KMS-11 (cell line): ENCODE results near the gene SNRPB2.

Source experiments
- H2AFZ ChIP-seq: fragments of 200-600 bp; sonication (generic); 2 replicates; pipeline ENCODE4 v1.6.1; 2016; ENCODE audit warnings: antibody characterized with exemption, mixed run types, low read depth
- H3K27ac ChIP-seq: fragments of 200-600 bp; sonication (generic); 2 replicates; pipeline ENCODE4 v1.6.1; 2016; ENCODE audit warnings: mild to moderate bottlenecking, mixed run types
- H3K27me3 ChIP-seq: fragments of 200-600 bp; sonication (generic); 2 replicates; pipeline ENCODE4 v1.6.1; 2017; ENCODE audit warnings: mild to moderate bottlenecking, low read depth, mixed run types, moderate library complexity; ENCODE audit not compliant: insufficient read depth
- H3K36me3 ChIP-seq: fragments of 200-600 bp; sonication (generic); 2 replicates; pipeline ENCODE4 v1.6.1; 2017; ENCODE audit warnings: mild to moderate bottlenecking, mixed run types; ENCODE audit not compliant: insufficient read depth
- H3K4me1 ChIP-seq: fragments of 200-600 bp; sonication (generic); 2 replicates; pipeline ENCODE4 v1.6.1; 2016; ENCODE audit warnings: mild to moderate bottlenecking, low read depth, mixed run types; ENCODE audit not compliant: poor library complexity, severe bottlenecking
- H3K4me2 ChIP-seq: fragments of 200-600 bp; sonication (generic); 2 replicates; pipeline ENCODE4 v1.7.0; 2016; ENCODE audit warnings: mild to moderate bottlenecking, mixed run types
- H3K4me3 ChIP-seq: fragments of 200-600 bp; sonication (generic); IDR thresholded peaks from 2 replicates; pipeline ENCODE4 v1.6.1; 2017; ENCODE audit warnings: low read depth, low read length, mixed read lengths; ENCODE audit not compliant: insufficient read depth
- H3K79me2 ChIP-seq: fragments of 200-600 bp; sonication (generic); 2 replicates; pipeline ENCODE4 v1.6.1; 2016; ENCODE audit warnings: low read depth, mixed run types; ENCODE audit not compliant: insufficient read depth
- H3K9ac ChIP-seq: fragments of 200-600 bp; sonication (generic); 2 replicates; pipeline ENCODE4 v1.6.1; 2016; ENCODE audit warnings: mild to moderate bottlenecking, mixed run types
- H4K20me1 ChIP-seq: fragments of 200-600 bp; sonication (generic); 2 replicates; pipeline ENCODE4 v1.6.1; 2016; ENCODE audit warnings: mild to moderate bottlenecking, mixed run types; ENCODE audit not compliant: insufficient read depth
- TF ChIP-seq, protein P1 (sequence below): fragments of 200-600 bp; sonication (generic); conservative IDR thresholded peaks from 2 replicates; pipeline ENCODE4 v1.6.1; 2017; ENCODE audit warnings: low read depth, mild to moderate bottlenecking, antibody characterized with exemption, low read length, moderate library complexity, mixed read lengths

SNRPB2 gene

DNA sequence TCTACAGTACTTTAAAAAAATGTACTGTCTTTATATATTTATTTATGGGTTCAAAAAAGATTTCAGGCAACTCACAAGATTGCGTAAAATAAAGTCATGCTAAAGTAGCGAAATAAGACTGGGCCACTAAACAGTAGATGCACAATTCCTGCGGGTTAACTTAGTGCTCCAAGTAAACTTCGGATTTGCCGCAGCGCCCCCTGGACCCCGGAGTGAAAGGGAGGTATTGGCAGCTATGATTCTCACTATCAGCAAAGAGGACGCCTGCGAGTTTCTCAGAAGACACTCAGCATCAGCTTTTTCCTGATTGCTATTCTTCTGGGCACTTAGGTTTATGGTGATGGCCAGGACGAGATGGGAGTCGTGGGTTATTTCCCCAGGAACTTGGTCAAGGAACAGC lies 19.7 kb downstream of the SNRPB2 start:
- Histone ChIP-seq H3K36me3 (no peaks in the 10 kb centered on the region), H3K27ac (no peak overlapping the region), H3K4me2 (no peak overlapping the region), H3K9ac (no peak overlapping the region), H3K4me3 (no peak overlapping the region), H3K27me3 (no peaks in the 10 kb centered on the region), H3K79me2 (no peaks in the 10 kb centered on the region), H4K20me1 (no peaks in the 10 kb centered on the region), H3K4me1 (no peaks in the 10 kb centered on the region), H2AFZ (no peak overlapping the region)
- TF ChIP-seq, protein P1, sequence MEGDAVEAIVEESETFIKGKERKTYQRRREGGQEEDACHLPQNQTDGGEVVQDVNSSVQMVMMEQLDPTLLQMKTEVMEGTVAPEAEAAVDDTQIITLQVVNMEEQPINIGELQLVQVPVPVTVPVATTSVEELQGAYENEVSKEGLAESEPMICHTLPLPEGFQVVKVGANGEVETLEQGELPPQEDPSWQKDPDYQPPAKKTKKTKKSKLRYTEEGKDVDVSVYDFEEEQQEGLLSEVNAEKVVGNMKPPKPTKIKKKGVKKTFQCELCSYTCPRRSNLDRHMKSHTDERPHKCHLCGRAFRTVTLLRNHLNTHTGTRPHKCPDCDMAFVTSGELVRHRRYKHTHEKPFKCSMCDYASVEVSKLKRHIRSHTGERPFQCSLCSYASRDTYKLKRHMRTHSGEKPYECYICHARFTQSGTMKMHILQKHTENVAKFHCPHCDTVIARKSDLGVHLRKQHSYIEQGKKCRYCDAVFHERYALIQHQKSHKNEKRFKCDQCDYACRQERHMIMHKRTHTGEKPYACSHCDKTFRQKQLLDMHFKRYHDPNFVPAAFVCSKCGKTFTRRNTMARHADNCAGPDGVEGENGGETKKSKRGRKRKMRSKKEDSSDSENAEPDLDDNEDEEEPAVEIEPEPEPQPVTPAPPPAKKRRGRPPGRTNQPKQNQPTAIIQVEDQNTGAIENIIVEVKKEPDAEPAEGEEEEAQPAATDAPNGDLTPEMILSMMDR: no peak

DNA sequence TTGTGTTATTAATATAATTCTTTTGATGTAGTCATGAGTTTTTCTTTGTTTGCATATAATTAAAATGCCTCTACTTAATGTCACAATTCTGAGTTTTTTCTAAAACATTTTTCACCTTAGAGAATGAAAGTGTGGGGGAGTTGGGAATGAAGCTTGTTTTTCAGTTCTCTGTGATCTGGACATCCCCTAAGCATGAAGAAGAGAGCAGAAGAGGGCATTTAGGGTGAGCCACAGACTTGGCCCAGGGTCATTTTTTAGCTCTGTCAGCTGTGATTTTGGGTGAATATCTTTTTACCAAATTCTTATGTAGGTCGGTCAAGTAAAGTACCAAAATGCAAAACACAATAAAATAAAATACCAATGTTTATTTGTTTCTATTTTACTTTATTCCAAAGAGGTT lies 22.3 kb downstream of the SNRPB2 start:
- no peaks in the 10 kb centered on the region for H4K20me1 ChIP-seq
- no peak overlapping the region for H2AFZ ChIP-seq
- H3K27ac ChIP-seq: no peak overlapping the region
- no peaks in the 10 kb centered on the region for H3K36me3 ChIP-seq
- H3K79me2 ChIP-seq: no peaks in the 10 kb centered on the region
- H3K27me3 ChIP-seq: no peaks in the 10 kb centered on the region
- H3K4me3 ChIP-seq: no peak overlapping the region
- H3K4me2 ChIP-seq: no peak overlapping the region
- H3K4me1 ChIP-seq: no peaks in the 10 kb centered on the region
- TF ChIP-seq, protein P1: no peak
- H3K9ac ChIP-seq: no peak overlapping the region

DNA sequence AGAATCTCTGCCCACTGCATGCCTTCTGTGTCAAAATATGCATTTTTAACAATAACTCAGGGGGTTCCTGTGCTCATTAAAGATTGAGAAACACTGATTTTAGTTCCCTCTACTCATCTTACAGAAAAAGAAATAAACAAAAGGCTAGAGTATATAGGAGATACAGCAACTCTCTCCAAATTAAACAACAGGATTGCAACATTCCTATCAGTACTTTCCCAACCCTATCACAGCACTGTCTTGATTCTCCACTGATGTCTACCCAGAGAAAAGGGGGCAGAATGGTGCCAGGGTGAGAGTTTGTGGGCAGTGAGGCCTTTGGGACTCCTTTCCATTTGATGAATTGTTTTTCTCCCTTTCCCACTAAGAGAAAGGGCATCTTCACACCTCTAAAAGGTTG lies 23.1 kb downstream of the SNRPB2 start:
- H2AFZ ChIP-seq: no peak overlapping the region
- no peak overlapping the region for H3K27ac ChIP-seq
- no peak overlapping the region for H3K9ac ChIP-seq
- TF ChIP-seq, protein P1: no peak
- H3K4me3 ChIP-seq: no peak overlapping the region
- H3K36me3 ChIP-seq: no peaks in the 10 kb centered on the region
- no peaks in the 10 kb centered on the region for H4K20me1 ChIP-seq
- H3K4me1 ChIP-seq: no peaks in the 10 kb centered on the region
- H3K4me2 ChIP-seq: no peak overlapping the region
- H3K27me3 ChIP-seq: no peaks in the 10 kb centered on the region
- no peaks in the 10 kb centered on the region for H3K79me2 ChIP-seq

DNA sequence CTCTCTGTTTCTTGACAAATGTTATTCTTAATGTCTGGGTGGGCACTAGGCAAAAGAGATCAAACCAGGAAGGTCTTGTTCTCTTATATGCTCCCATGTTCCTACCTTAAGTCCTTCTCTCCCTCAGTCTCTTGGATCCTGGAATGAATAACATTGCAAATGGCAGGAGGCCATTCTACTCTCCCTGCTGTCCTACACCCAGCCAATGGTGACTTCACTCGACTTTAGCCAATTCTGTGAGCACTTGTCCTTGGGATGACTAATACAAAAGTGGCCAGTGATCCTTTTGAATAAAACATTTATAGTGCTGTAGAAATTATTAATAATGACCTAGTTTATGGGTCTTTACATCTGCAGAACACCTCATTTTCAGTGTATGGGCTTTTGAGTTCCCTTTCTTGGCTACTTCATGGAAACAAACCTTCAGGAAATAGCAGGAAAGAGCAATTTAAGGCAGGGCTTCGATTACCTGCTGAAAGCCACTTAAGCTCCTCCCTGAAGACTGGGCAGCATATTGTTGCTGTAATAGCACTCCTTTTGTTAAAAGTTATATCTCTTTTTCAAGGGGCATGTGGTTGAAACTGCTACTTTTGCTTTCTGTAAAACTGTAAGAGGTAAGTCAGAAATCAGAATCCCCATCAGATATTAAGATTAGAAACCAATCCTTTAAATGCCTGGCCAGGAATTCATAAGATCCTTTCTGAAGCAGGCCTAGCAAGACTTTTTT lies 28.8 kb downstream of the SNRPB2 start:
- H3K4me3 ChIP-seq: no peak overlapping the region
- H3K36me3 ChIP-seq: no peaks in the 10 kb centered on the region
- no peak overlapping the region for H3K4me2 ChIP-seq
- no peak overlapping the region for H2AFZ ChIP-seq
- no peak overlapping the region for H3K9ac ChIP-seq
- peaks cover 3% of the 10 kb centered on the region for H3K4me1 ChIP-seq
- no peaks in the 10 kb centered on the region for H4K20me1 ChIP-seq
- no peaks in the 10 kb centered on the region for H3K79me2 ChIP-seq
- no peak overlapping the region for H3K27ac ChIP-seq
- TF ChIP-seq, protein P1: no peak
- H3K27me3 ChIP-seq: no peaks in the 10 kb centered on the region
